Activated CD4-positive, alpha-beta T cell treated with anti-CD3 and anti-CD28 coated beads, Interleukin-2, amount 50 U/mL, for 1 hour (primary cell): Measurements from ENCODE around the gene NLRP9.

Experiments used
- DNase-seq: peaks from one replicate; pipeline ENCODE4 v3.0.0-alpha.2; 2020

The NLRP9 gene

DNA sequence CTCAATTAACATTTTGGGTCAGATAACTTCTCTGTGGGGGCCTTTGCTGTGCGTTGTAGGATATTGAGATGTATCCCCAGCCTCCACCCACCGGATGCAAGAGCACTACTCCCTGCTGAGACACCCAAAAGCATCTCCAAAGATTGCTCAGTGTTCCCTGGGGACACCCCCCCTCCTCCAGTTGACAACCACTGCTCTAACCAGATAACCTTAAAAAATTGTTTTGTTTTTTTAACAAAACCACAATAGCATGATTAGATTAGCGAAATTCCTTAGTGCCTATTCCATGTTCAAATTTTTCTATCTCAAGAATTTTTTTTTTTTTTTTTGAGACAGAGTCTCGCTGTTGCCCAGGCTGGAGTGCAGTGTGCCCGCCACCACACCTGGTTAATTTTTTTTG is 65.8 kb downstream of the NLRP9 start:
- DNase-seq = no peak

DNA sequence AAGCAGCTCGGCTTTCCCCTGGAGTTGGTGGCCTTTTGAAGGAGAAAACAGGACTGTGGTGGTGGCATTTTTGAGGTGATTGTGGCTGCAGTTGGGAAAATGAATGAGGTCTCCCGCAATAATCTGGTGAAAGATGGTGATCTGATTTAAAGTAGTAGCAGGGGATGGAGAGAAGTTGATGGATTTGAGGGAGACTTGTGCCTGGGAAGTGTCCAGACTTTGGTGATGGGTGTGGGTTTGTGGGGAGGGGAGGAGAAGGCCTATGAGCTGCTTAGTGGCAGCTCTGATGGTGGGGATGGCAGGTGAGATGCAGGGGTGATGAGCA is 67.2 kb downstream of the NLRP9 start:
- no peak for DNase-seq

GRCh38 chr19:55670280-55671053 is 67.7 kb downstream of the NLRP9 start:
- DNase-seq = no peak

GRCh38 chr19:55669418-55670279 is 68.6 kb downstream of the NLRP9 start:
- no peak for DNase-seq

GRCh38 chr19:55668603-55669348 is 69.4 kb downstream of the NLRP9 start:
- DNase-seq = no peak

GRCh38 chr19:55667958-55668357 is 70.2 kb downstream of the NLRP9 start:
- DNase-seq = no peak

GRCh38 chr19:55667511-55667910 is 70.7 kb downstream of the NLRP9 start:
- DNase-seq = no peak

DNA sequence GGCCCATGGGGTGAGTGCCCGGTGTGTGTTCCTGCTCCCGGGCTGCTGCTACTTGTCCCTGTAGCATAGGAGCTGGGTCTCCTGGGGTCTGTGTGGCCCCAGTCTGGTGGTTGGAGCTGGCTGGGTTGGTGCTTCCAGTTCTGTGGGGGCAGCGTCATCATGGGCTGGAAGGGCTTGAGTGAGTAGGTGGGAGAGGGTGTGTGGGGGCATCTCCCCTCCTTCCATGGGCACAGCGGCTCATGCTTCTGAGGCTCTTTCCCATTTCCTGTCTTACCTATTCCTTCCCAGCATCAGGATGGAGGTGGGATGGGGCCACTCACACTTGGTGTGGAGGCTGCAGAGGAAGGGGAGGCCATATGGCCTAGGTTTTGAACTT is 71.2 kb downstream of the NLRP9 start:
- no peak for DNase-seq

GRCh38 chr19:55666343-55667005 is 71.7 kb downstream of the NLRP9 start:
- no peak for DNase-seq

DNA sequence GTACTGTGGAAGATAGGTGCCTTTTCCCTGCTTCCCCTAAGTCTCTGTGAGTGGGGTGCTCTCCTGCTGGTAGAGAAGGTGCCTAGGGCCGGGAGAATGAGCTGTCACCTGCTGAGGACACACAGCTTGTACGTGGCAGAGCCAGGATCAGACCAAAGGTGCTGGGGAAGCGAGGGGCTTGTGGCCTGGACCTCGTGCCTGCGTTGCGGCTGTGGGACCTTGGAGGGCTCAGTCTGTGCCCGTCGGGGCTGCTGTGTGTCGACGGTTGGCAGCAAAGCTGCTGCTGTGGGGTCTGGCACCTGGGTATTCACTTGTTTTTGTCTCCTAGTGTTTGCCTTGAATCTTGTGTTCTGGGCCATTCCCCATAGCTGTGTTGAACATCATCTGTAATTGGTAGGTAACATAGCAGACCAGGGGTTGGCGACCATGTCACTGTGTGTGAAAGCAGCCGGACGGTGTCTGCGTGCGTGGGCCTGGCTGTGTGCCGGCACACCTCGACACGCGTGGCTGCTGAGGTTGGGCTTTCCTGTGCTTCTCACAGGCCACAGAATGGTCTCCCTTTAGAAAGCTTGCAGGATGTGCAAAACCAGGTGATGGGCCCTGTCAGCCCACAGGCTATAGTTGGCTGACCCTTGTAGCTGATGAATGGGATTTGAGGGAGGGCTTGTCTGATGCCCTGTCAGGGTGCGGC is 74.2 kb downstream of the NLRP9 start:
- no peak for DNase-seq

GRCh38 chr19:55661826-55662225 is 76.4 kb downstream of the NLRP9 start:
- no peak for DNase-seq

DNA sequence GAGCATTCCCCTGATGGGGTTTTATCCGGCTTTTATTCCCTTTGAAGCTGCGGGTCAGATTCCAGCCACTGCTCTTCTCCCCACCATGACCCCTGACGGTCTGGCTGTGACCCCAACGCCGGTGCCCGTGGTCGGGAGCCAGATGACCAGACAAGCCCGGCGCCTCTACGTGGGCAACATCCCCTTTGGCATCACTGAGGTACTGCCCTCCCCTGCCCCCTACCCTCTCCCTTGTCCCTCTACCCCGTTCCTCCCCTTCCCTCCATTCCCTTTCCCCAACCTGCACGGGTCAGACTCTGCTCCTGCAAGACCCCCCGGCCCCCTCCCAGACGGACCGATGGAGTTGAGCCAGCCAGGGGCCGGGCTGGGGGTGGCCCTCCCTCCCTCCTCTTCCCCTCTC is 77.2 kb downstream of the NLRP9 start:
- DNase-seq = no peak

DNA sequence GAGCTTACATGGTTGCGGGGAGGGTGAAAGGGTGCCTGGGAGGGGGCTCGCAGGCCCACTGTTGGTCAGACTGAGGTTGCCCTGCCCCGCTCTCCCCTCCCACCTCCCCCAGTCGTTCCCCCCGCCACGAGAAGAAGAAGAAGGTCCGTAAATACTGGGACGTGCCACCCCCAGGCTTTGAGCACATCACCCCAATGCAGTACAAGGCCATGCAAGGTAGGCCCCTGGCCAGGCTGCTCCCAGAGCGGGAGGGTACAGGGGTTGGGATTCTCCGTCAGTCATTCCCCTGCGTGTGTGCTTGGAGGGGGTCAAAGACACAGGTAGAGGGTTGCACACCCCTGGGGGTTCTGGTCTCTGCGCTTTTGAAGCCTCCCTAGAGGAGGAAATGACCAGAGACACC is 77.8 kb downstream of the NLRP9 start:
- DNase-seq = no peak

GRCh38 chr19:55659822-55660221 is 78.4 kb downstream of the NLRP9 start:
- no peak for DNase-seq

GRCh38 chr19:55658846-55659459 is 79.2 kb downstream of the NLRP9 start:
- no peak for DNase-seq
